ENCODE measurements around the gene USP17L29.
"Not testable (repeated sequence)": the region's sequence is repeated elsewhere in the genome, so short reads cannot be mapped to it uniquely, and the experiment has no call there.

USP17L29 gene

GRCh38 chr4:9353338-9353737, at the start of gene USP17L29:
Gene USP17L29 (plus strand): TSS chr4:9353638. CDS start chr4:9353638, 0 bp downstream.
- not testable (repeated sequence) for DNase-seq (ENCODE audit: insufficient read length, low spot score); FAIRE-seq

GRCh38 chr4:9324191-9324590, 29.2 kb upstream of the USP17L29 start:
- not testable (repeated sequence) for FAIRE-seq; DNase-seq (ENCODE audit: insufficient read length, low spot score)

GRCh38 chr4:9324865-9325264, 28.6 kb upstream of the USP17L29 start, which contains the start of gene USP17L24:
Gene USP17L24 (plus strand): TSS chr4:9325165. CDS start chr4:9325165, 0 bp downstream.
- not testable (repeated sequence) for DNase-seq (ENCODE audit: insufficient read length, low spot score); FAIRE-seq

GRCh38 chr4:9329611-9330010, 23.8 kb upstream of the USP17L29 start, which contains the start of gene USP17L25:
Gene USP17L25 (plus strand): TSS chr4:9329911. CDS start chr4:9329911, 0 bp downstream.
- FAIRE-seq: not testable (repeated sequence)

GRCh38 chr4:9334358-9334757, 19.1 kb upstream of the USP17L29 start, which contains the start of gene USP17L26:
Gene USP17L26 (plus strand): TSS chr4:9334658. CDS start chr4:9334658, 0 bp downstream.
- DNase-seq (ENCODE audit: insufficient read length, low spot score); FAIRE-seq: not testable (repeated sequence)

More at GRCh38 chr4:9329611-9330010, 23.8 kb upstream of the USP17L29 start, which contains the start of gene USP17L25:
- not testable (repeated sequence) for DNase-seq (ENCODE audit: insufficient read length, low spot score)

GRCh38 chr4:9339103-9339502, 14.3 kb upstream of the USP17L29 start, which contains the start of gene USP17L5:
Gene USP17L5 (plus strand): TSS chr4:9339403. CDS start chr4:9339403, 0 bp downstream.
- not testable (repeated sequence) for DNase-seq (ENCODE audit: insufficient read length, low spot score); FAIRE-seq

- not testable (repeated sequence) for FAIRE-seq; DNase-seq (ENCODE audit: insufficient read length, low spot score)
Observed at GRCh38 chr4:9343848-9344247, 9.6 kb upstream of the USP17L29 start, which contains the start of gene USP17L27. Gene USP17L27 (plus strand): TSS chr4:9344148. CDS start chr4:9344148, 0 bp downstream.

- DNase-seq (ENCODE audit: insufficient read length, low spot score); FAIRE-seq: not testable (repeated sequence)
Observed at GRCh38 chr4:9348593-9348992, 4.8 kb upstream of the USP17L29 start, which contains the start of gene USP17L28. Gene USP17L28 (plus strand): TSS chr4:9348893. CDS start chr4:9348893, 0 bp downstream.

GRCh38 chr4:9350866-9351265, 2.6 kb upstream of the USP17L29 start:
- not testable (repeated sequence) for FAIRE-seq; DNase-seq (ENCODE audit: insufficient read length, low spot score)

- DNase-seq (ENCODE audit: insufficient read length, low spot score); FAIRE-seq: not testable (repeated sequence)
Observed at GRCh38 chr4:9362829-9363228, 9.4 kb downstream of the USP17L29 start, which contains the start of gene USP17L30. Gene USP17L30 (plus strand): TSS chr4:9363129. CDS start chr4:9363129, 0 bp downstream.

- not testable (repeated sequence) for DNase-seq (ENCODE audit: insufficient read length, low spot score); FAIRE-seq
Observed at GRCh38 chr4:9379881-9380280, 26.4 kb downstream of the USP17L29 start.

GRCh38 chr4:9381012-9381534, 27.6 kb downstream of the USP17L29 start:
- not testable (repeated sequence) for DNase-seq (ENCODE audit: insufficient read length, low spot score); FAIRE-seq

- FAIRE-seq (no peak), DNase-seq (ENCODE audit: insufficient read length, low spot score) (no peak)
Observed at GRCh38 chr4:9384126-9384525, 30.7 kb downstream of the USP17L29 start.

GRCh38 chr4:9389001-9389400, 35.6 kb downstream of the USP17L29 start:
- not testable (repeated sequence) for DNase-seq (ENCODE audit: insufficient read length, low spot score); FAIRE-seq
